ENCODE data around the gene GNG14. TPM values are rescaled to one million over a fixed set of nuclear protein-coding genes. Genes with fewer than 3 reads are reported as not detected.

The GNG14 gene
- total and polyA plus RNA-seq, 2 of the 4 experiments (the other 2 are of a cell fraction): not detected

- TF ChIP-seq CHD1 (IDR thresholded peaks at IDR 0.05; ENCODE audit: low read depth, low read length): no peak
- no peak for TF ChIP-seq CTCF (conservative IDR thresholded peaks at IDR 0.05; ENCODE audit: low read depth, low read length)
- TF ChIP-seq, protein P1, sequence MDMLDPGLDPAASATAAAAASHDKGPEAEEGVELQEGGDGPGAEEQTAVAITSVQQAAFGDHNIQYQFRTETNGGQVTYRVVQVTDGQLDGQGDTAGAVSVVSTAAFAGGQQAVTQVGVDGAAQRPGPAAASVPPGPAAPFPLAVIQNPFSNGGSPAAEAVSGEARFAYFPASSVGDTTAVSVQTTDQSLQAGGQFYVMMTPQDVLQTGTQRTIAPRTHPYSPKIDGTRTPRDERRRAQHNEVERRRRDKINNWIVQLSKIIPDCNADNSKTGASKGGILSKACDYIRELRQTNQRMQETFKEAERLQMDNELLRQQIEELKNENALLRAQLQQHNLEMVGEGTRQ (IDR thresholded peaks at IDR 0.05; ENCODE audit: low read depth, low read length): no peak
- TF ChIP-seq ELK1 (IDR thresholded peaks at IDR 0.05; ENCODE audit: borderline replicate concordance, low read depth, low read length): no peak
- TF ChIP-seq RFX5 (IDR thresholded peaks at IDR 0.05; ENCODE audit: low read depth, low read length): no peak
- no peak for TF ChIP-seq BHLHE40 (IDR thresholded peaks at IDR 0.05; ENCODE audit: low read depth, low read length)
- no peak for TF ChIP-seq POLR2A (IDR thresholded peaks at IDR 0.05; ENCODE audit: low read depth, low read length)
- TF ChIP-seq CEBPB (IDR thresholded peaks at IDR 0.05; ENCODE audit: low read depth, low read length): no peak
- no peak for TF ChIP-seq MXI1 (IDR thresholded peaks at IDR 0.05; ENCODE audit: borderline replicate concordance, low read depth, low read length)
- TF ChIP-seq SMC3 (IDR thresholded peaks at IDR 0.05; ENCODE audit: low read depth, low read length): no peak
- no peak for TF ChIP-seq MAZ (IDR thresholded peaks at IDR 0.05; ENCODE audit: borderline replicate concordance, low read depth, low read length)
- TF ChIP-seq FOS (IDR thresholded peaks at IDR 0.05; ENCODE audit: low read depth, low read length): no peak
- Histone ChIP-seq H3K23ac (ENCODE audit: low read depth, low read length) (no peak overlapping the region), H4K20me1 (ENCODE audit: insufficient read depth, low read length) (no peaks in the 10 kb centered on the region), H2BK120ac (ENCODE audit: low read depth, low read length) (no peak overlapping the region), H3K4me3 (ENCODE audit: insufficient read depth, low read depth, low read length) (no peak overlapping the region), H2BK5ac (ENCODE audit: low read depth, low read length, poor library complexity, severe bottlenecking) (no peak overlapping the region), H4K5ac (ENCODE audit: low read depth, low read length) (no peak overlapping the region), H4K91ac (ENCODE audit: insufficient read depth, low read depth, low read length) (no peak overlapping the region), H2AFZ (replicated peaks; ENCODE audit: low read length, poor library complexity) (no peak overlapping the region), H2AK5ac (ENCODE audit: low read depth, low read length) (no peak overlapping the region), H3K27ac (ENCODE audit: insufficient read depth, low read length) (no peak overlapping the region), H3K14ac (replicated peaks; ENCODE audit: low read depth, low read length) (no peak overlapping the region), H3K9ac (ENCODE audit: low read depth, low read length) (no peak overlapping the region), H3K56ac (ENCODE audit: extremely low read depth, insufficient read depth, low read length) (no peak overlapping the region), H2BK20ac (ENCODE audit: low read depth, low read length) (no peak overlapping the region), H3K9me3 (ENCODE audit: control insufficient read depth, insufficient read depth, low read length) (no peaks in the 10 kb centered on the region), H3K79me1 (ENCODE audit: low read depth in 1 of 2, low read length in 2 of 2) (no peaks in the 10 kb centered on the region), H3K4me2 (ENCODE audit: low read depth, low read length) (no peak overlapping the region), H3K4ac (ENCODE audit: low read depth, low read length) (no peak overlapping the region), H3K4me1 (ENCODE audit: control insufficient read depth, insufficient read depth, low read length) (no peaks in the 10 kb centered on the region), H3K18ac (ENCODE audit: low read depth, low read length) (no peak overlapping the region), H2BK15ac (ENCODE audit: low read depth, low read length) (no peak overlapping the region), H2AK9ac (replicated peaks; ENCODE audit: low read depth, low read length, poor library complexity) (no peak overlapping the region), H3K36me3 (ENCODE audit: control insufficient read depth, insufficient read depth, low read length) (peaks cover 41% of the 10 kb centered on the region), H3K27me3 (ENCODE audit: control insufficient read depth, insufficient read depth, low read length) (no peaks in the 10 kb centered on the region), H3K9me1 (ENCODE audit: insufficient read depth, low read length) (no peaks in the 10 kb centered on the region), H4K8ac (ENCODE audit: low read depth in 2 of 2, low read length in 2 of 2) (no peak overlapping the region)
- no CpG with 5 or more reads among the region's 22 CpGs for WGBS, 2 experiments (ENCODE audit: extremely low coverage in 2 of 2, insufficient read length in 1 of 2)
- intact Hi-C loops (cut with micrococcal nuclease) (no loop called here), in situ Hi-C loops (cut with MboI; ENCODE audit: low sequenced_read_pairs) (no loop called here), dilution Hi-C loops (cut with HindIII; ENCODE audit: low sequenced_read_pairs, unreplicated experiment) (no loop called here)
- BruUV-seq (replicated peaks): no TSS peak
- no peak for ATAC-seq (ENCODE audit: low read depth)
- no peak for DNase-seq
- CTCF ChIA-PET: no interaction called here
- POLR2A ChIA-PET (ENCODE audit: unreplicated experiment): no interaction called here
Observed at GRCh38 chr19:12657966-12658365, 29.8 kb upstream of the GNG14 start.

Measured in IMR-90 (cell line).